Keratinocyte (primary cell): ENCODE results near the gene LRP10. TPM values are rescaled to one million over a fixed set of nuclear protein-coding genes. Genes with fewer than 3 reads are reported as not detected.

Source experiments
- DNase-seq: peaks from one replicate; pipeline ENCODE4 v3.0.0-alpha.2; 2011; ENCODE audit warnings: low read depth, missing footprints, low spot score
- FAIRE-seq: peaks from 2 replicates; lab custom pipeline; 2011; peaks lifted over from hg19 to GRCh38; lab: Jason Lieb, UNC
- H2AFZ ChIP-seq: 2 replicates; pipeline ENCODE4 v1.6.0; 2012; ENCODE audit warnings: low read length, control low read depth, inconsistent platforms; ENCODE audit not compliant: control insufficient read depth
- H3K27ac ChIP-seq: 2 replicates; pipeline ENCODE4 v1.5.1; 2011; ENCODE audit warnings: low read length; ENCODE audit not compliant: control insufficient read depth, insufficient read depth
- H3K27me3 ChIP-seq: 3 replicates; pipeline ENCODE4 v1.6.0; 2011; ENCODE audit warnings: low read length; ENCODE audit not compliant: control insufficient read depth, insufficient read depth; ENCODE audit errors: extremely low read depth
- H3K36me3 ChIP-seq, 2 experiments: 2 replicates in 1 of 2; 3 replicates in 1 of 2; pipeline ENCODE4 v1.5.1; 2011; ENCODE audit warnings: low read length in 2 of 2, mild to moderate bottlenecking in 1 of 2; ENCODE audit not compliant: control insufficient read depth in 2 of 2, insufficient read depth in 2 of 2; ENCODE audit errors: extremely low read depth in 1 of 2
- H3K4me1 ChIP-seq: 3 replicates; pipeline ENCODE4 v1.5.1; 2011; ENCODE audit warnings: low read length; ENCODE audit not compliant: control insufficient read depth, insufficient read depth; ENCODE audit errors: extremely low read depth
- H3K4me2 ChIP-seq: 3 replicates; pipeline ENCODE4 v1.6.0; 2011; ENCODE audit warnings: low read depth, low read length; ENCODE audit not compliant: control insufficient read depth, insufficient read depth; ENCODE audit errors: extremely low read depth
- H3K4me3 ChIP-seq, 3 experiments: fragments of 200-600 bp in 1 of 3; sonication (generic) in 1 of 3; 2 replicates in 2 of 3; 3 replicates in 1 of 3; pipeline ENCODE4 v1.5.1; 2011 to 2016; ENCODE audit warnings: low read length in 3 of 3, mild to moderate bottlenecking in 3 of 3, control low read depth in 2 of 3, inconsistent platforms in 1 of 3, low read depth in 1 of 3, mixed read lengths in 1 of 3, mixed run types in 1 of 3, moderate library complexity in 1 of 3; ENCODE audit not compliant: control insufficient read depth in 2 of 3, insufficient read depth in 2 of 3; ENCODE audit errors: extremely low read depth in 1 of 3
- H3K79me2 ChIP-seq: 2 replicates; pipeline ENCODE4 v1.6.0; 2012; ENCODE audit warnings: low read length; ENCODE audit not compliant: control insufficient read depth, insufficient read depth
- H3K9ac ChIP-seq: 3 replicates; pipeline ENCODE4 v1.6.0; 2011; ENCODE audit warnings: low read length; ENCODE audit not compliant: control insufficient read depth, insufficient read depth; ENCODE audit errors: extremely low read depth
- H3K9me1 ChIP-seq: 3 replicates; pipeline ENCODE4 v1.6.0; 2011; ENCODE audit warnings: low read length; ENCODE audit not compliant: control insufficient read depth, insufficient read depth; ENCODE audit errors: extremely low read depth
- H3K9me3 ChIP-seq: 2 replicates; pipeline ENCODE4 v1.5.1; 2012; ENCODE audit warnings: low read depth, low read length; ENCODE audit not compliant: control insufficient read depth
- H4K20me1 ChIP-seq: 3 replicates; pipeline ENCODE4 v1.6.0; 2011; ENCODE audit warnings: low read length; ENCODE audit not compliant: control insufficient read depth, insufficient read depth; ENCODE audit errors: extremely low read depth
- EZH2 ChIP-seq: IDR thresholded peaks from one replicate; pipeline ENCODE4 v1.6.1; 2012; ENCODE audit warnings: inconsistent platforms, mild to moderate bottlenecking, low read length, moderate library complexity
- dilution Hi-C: fragments of 300-500 bp; cut with MboI; formaldehyde crosslinking; loops from one replicate; pipeline ENCODE4 v1.7.0; 2020; ENCODE audit warnings: low sequenced_read_pairs; ENCODE audit not compliant: extremely low pct_ligation_motif_present
- polyA plus RNA-seq, 5 experiments: library from polyadenylated mRNA; depleted of rRNA in 3 of 5; stranded (reverse) in 3 of 5; stranded (forward) in 1 of 5; unstranded in 1 of 5; fragments of >200 nt; gene quantifications; 1 replicate in 1 of 5; 2 replicates in 3 of 5; 3 replicates in 1 of 5; pipeline versions ENCODE4 v1.2.1 to v1.2.3, GENCODE V29; 2011 to 2012; ENCODE audit warnings: missing spikeins in 2 of 5, low read depth in 1 of 5, low replicate concordance in 1 of 5
- TF ChIP-seq, protein P1 (sequence below), 3 experiments: IDR thresholded peaks in 1 of 3; conservative IDR thresholded peaks in 1 of 3; optimal IDR thresholded peaks in 1 of 3; 2 replicates in 2 of 3; 3 replicates in 1 of 3; pipeline versions ENCODE3 to v1.5.1; 2011; ENCODE audit warnings: low read length in 3 of 3, mild to moderate bottlenecking in 3 of 3, moderate library complexity in 2 of 3, control low read depth in 1 of 3, inconsistent platforms in 1 of 3; ENCODE audit not compliant: insufficient read depth in 2 of 3; ENCODE audit errors: extremely low read depth in 1 of 3

LRP10 gene
- polyA plus RNA-seq, 1 donor (not counting 4 experiments of a cell fraction or from before 2014, with no cell fraction given), result 36.7 TPM

DNA sequence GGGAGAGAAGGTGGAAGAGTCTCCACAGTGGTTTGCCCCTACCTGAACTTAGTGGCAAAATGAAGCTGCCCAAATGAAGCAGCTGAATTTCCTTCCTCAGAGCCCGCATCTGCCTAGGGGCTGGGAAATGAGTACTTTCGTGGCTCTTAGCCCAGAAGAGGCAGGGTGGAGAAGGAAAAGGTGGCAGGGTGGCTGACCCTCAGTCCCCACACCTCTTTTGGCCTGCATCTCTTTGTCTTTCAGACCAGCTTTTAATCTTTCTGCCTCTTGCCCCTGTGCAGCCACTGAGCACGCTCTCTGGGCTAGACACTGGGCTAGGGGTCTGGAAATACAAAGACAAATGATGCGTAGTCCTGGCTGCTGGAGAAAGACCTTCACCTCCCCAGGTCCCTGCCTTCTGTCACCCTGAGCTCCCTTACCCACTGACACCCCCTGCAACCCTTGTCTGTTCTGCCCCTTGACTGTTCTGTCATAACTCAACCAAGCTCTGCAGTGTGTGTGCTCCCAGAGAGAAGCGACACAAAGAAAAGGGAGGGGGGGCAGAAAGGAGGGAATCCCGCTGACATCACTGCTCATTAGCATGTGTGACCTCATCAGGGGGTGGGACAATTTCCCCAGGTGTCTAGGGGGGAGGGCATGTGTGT lies 11.1 kb downstream of the LRP10 start:
- Histone ChIP-seq H2AFZ (no peak overlapping the region), H3K27me3 (no peaks in the 10 kb centered on the region), H4K20me1 (no peaks in the 10 kb centered on the region), H3K36me3 (peaks cover 5 to 14% of the 10 kb centered on the region in 2 experiments), H3K4me2 (peak overlapping the region; percentile 15), H3K27ac (no peak overlapping the region), H3K79me2 (no peaks in the 10 kb centered on the region), H3K9me1 (no peaks in the 10 kb centered on the region), H3K4me1 (peaks cover 12% of the 10 kb centered on the region), H3K4me3 (no peak overlapping the region), H3K9me3 (no peaks in the 10 kb centered on the region), H3K9ac (no peak overlapping the region)
- dilution Hi-C loops, result no loop called here
- FAIRE-seq (no peak), DNase-seq (no peak)
- TF ChIP-seq, protein P1, sequence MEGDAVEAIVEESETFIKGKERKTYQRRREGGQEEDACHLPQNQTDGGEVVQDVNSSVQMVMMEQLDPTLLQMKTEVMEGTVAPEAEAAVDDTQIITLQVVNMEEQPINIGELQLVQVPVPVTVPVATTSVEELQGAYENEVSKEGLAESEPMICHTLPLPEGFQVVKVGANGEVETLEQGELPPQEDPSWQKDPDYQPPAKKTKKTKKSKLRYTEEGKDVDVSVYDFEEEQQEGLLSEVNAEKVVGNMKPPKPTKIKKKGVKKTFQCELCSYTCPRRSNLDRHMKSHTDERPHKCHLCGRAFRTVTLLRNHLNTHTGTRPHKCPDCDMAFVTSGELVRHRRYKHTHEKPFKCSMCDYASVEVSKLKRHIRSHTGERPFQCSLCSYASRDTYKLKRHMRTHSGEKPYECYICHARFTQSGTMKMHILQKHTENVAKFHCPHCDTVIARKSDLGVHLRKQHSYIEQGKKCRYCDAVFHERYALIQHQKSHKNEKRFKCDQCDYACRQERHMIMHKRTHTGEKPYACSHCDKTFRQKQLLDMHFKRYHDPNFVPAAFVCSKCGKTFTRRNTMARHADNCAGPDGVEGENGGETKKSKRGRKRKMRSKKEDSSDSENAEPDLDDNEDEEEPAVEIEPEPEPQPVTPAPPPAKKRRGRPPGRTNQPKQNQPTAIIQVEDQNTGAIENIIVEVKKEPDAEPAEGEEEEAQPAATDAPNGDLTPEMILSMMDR (optimal IDR thresholded peaks at IDR 0.05 in 1 of 3, IDR thresholded peaks at IDR 0.05 in 1 of 3, conservative IDR thresholded peaks at IDR 0.05 in 1 of 3; ENCODE audit: extremely low read depth in 1 of 3, insufficient read depth in 2 of 3, low read length in 3 of 3), result no peak
- TF ChIP-seq EZH2, result no peak

DNA sequence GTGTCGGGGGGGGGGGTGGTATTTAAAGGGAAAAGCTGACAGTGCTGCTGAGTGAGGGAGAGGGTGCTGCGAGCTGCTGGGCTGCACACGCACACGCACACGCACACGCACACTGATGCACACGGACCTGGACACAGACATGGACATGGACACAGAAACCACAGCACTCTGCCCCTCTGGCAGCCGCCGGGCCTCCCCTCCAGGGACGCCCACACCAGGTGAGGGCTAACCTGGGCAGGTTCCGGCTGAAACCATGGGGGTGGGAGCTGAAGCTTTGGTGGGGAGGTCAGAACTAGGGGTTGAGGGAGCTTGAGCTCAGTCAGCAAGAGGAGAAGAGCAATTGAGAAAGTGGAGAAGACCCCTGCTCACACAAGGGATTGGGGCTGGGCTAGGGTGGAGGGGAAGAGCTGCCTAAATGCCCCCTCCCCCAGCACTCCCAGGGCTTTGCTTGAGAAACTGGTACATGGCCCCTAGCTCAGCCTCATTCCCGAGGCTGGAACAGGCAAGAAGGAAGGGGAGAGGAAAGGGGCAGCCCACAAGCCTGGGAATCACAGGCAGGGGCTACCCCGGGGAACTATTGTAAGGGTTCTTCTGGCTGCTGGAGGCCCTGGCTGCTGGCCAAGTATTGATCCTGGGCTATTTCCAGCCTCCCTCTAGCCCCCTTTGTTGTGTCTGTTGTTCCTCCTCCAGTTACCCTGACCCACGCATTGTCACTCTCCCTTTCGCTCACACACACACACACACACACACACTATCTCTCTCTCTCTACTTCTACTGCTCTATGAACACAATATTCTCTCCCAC lies 11.8 kb downstream of the LRP10 start, which contains the start of gene REM2:
TSS of gene REM2 (plus strand) at position 50 of the 804 bp plus-strand sequence. CDS start at position 116, 66 bp downstream.
- Histone ChIP-seq H3K9ac (no peak within 1 kb of the TSS), H3K79me2 (no peaks in the 10 kb centered on the region), H2AFZ (no peak within 1 kb of the TSS), H3K4me1 (peaks cover 15% of the 10 kb centered on the region), H3K9me3 (no peaks in the 10 kb centered on the region), H4K20me1 (no peaks in the 10 kb centered on the region), H3K4me2 (peak within 1 kb of the TSS; percentile 15), H3K27ac (no peak within 1 kb of the TSS), H3K27me3 (no peaks in the 10 kb centered on the region), H3K4me3 (no peak within 1 kb of the TSS), H3K36me3 (peaks cover 5 to 9% of the 10 kb centered on the region in 2 experiments), H3K9me1 (no peaks in the 10 kb centered on the region)
- DNase-seq (no peak), FAIRE-seq (no peak)
- TF ChIP-seq, protein P1 (optimal IDR thresholded peaks at IDR 0.05 in 1 of 3, IDR thresholded peaks at IDR 0.05 in 1 of 3, conservative IDR thresholded peaks at IDR 0.05 in 1 of 3; ENCODE audit: extremely low read depth in 1 of 3, insufficient read depth in 2 of 3, low read length in 3 of 3), result no peak
- no peak for TF ChIP-seq EZH2
- dilution Hi-C loops, result no loop called here
